HG03354 (cell line): ENCODE data around the gene TECTA.
"Not testable (repeated sequence)": the region's sequence is repeated elsewhere in the genome, so short reads cannot be mapped to it uniquely, and the experiment has no call there.

ENCODE experiments used
- ATAC-seq: cut with Tn5 transposase; IDR thresholded peaks from one replicate; pipeline ENCODE4 v1.9.1; 2021; ENCODE audit warnings: mild to moderate bottlenecking; ENCODE audit not compliant: unreplicated experiment, poor library complexity, severe bottlenecking

TECTA gene

DNA sequence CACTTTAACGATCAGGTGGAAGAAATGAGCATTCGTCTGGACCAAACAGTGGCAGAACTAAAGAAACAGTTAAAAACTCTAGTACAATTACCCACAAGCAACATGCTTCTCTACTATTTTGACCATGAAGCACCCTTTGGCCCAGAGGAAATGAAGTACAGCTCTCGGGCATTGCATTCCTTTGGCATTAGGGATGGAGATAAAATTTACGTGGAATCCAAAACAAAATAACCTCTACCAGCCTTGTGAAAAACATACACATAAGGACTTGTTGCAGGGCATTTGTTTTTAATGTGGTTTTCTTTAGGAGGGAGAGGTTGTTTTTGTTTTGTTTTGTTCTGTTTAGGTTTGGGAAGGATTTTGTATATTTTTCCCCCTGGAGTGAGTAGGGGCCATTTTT, 14.2 kb upstream of the TECTA start:
- ATAC-seq = no peak

GRCh38 chr11:121089566-121089965, 11.5 kb upstream of the TECTA start:
- no peak for ATAC-seq

DNA sequence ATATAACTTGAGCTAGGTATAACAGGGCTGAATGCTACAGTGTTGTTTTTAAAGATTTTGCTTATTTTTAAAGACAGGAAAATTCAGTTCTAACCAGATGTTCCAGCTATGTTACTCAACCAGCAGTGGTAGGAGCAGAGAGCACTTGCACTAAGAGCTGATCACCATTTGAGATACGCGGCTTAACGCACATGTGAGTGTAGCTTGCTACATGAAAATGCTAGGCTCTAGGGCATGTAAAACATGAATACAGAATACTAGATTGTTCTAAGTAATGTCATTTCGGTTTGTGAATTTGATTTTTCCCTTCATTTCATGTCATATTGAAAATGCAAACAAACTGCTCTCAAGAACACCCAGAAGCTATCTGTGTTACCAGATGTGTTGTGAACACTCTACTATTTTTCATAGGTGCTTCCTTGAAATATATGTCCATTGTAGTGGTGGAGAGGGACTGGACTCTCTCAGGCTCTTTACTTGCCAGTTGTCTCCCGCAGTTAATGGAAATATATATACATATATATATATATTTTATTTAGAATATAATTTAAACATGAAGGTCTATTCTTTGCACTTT, 10.8 kb upstream of the TECTA start:
- ATAC-seq = no peak

- no peak for ATAC-seq
Observed at GRCh38 chr11:121091492-121092152, 9.4 kb upstream of the TECTA start.

DNA sequence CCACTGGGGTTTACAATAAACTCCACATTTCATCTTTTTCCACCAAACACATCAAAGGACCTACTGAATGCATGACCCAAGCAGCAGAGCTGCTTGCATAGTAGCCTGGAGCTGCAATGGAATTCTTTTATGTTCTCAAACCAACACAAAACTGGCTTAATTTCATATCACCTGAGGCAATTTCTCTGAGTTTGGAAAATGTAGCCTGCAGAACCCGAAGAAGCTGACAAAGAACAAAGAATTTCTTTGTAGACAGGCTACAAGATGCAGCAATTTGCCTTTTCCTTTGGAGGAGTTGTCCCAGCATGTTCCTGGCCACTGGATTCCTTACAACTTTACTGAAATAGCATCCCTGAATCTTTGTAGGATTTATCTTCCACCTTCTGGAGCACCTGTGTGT, 5.5 kb upstream of the TECTA start:
- no peak for ATAC-seq

- no peak for ATAC-seq
Observed at GRCh38 chr11:121099364-121099763, 1.7 kb upstream of the TECTA start.

DNA sequence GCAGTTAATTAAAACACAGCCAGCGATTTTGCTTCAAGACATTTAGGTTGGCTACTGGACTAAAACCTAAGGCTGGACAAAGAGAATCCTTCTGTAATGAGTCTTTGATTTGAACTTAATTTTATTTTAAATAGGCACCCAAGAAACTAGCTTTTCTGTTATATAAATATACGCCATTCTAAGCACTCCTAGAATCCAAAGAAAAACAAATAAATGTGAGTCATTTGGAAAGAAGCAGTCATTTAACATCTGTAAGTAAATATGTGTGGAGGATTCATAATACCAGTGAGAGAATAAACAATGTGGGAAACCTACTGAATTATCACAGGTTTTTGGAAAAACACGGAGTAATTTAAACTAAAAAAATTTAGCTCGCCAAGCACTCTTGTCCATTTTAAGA, 1.2 kb upstream of the TECTA start:
- no peak for ATAC-seq

DNA sequence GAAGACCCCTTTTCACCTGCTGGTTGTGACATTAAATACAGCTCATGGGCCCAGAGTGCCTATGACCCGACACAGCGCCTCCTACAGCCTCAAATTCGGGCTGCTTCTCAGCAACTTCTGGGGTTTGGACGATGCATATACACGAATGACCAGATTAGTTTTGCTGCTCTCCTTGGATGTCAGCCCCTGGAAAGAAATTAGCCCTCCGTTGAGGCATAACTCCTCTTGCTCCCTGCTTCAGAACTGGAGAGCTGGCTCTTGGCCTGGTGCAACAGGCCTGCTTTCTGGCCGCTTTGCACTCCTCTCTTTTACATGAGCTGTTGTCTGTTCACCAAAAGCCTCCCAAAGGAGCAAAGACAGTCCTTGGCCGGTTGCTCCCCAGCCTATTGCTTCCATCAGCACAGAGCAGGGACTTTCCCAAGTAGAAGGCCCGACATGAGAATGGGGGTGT, 3.3 kb downstream of the TECTA start:
- no peak for ATAC-seq

GRCh38 chr11:121105063-121105480, 4.0 kb downstream of the TECTA start:
- ATAC-seq = no peak

- ATAC-seq = no peak
Observed at GRCh38 chr11:121105481-121106195, 4.6 kb downstream of the TECTA start.

- no peak for ATAC-seq
Observed at GRCh38 chr11:121106812-121107211, 5.8 kb downstream of the TECTA start.

- ATAC-seq = no peak
Observed at GRCh38 chr11:121108413-121108812, 7.4 kb downstream of the TECTA start.

- ATAC-seq = no peak
Observed at GRCh38 chr11:121109471-121109870, 8.4 kb downstream of the TECTA start.

GRCh38 chr11:121109916-121110586, 9.0 kb downstream of the TECTA start:
- ATAC-seq = no peak

DNA sequence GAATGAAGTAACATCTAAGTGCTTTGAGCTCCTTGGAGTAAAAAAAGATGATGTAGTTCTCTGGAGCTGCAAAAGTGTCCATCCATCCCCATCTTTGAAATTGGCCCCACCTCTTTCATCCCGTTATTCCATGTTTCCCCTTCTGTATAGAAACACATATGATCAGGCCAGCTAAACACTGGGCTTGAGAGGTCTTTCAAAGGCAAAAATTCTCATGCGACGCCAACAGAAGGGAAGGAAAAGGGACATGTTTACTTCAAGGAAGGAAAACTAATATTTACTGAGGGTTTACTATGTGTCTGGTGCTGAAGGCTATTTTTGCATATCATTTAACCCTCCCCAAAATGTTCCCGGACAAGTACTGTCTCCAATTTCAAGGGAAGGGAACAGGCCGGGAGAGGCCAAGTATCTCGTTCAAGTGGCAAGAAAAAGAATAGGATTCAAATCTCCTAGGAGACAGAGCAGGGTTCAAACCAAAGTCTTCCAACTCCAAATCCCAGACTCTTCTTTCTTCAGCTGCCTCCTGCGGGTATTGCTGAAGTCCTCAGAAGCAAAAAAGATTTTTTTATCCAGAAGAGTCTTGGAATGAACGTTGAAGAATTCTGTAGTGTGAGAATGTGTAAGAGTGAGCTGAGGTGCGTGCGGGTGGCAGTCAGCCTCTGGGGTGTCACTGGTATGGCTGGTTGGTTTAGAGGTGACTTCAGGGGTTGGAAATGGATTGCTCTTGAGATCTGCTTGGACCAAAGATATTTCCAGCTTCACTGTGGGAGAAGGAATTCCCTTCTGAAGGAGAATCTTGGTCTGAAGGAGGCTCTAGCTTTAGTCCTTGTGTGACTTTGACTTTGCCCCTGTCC, 10.1 kb downstream of the TECTA start:
- no peak for ATAC-seq

GRCh38 chr11:121112498-121113455, 11.7 kb downstream of the TECTA start:
- peak; percentile 72 for ATAC-seq

GRCh38 chr11:121113611-121114010, 12.6 kb downstream of the TECTA start:
- ATAC-seq = no peak

GRCh38 chr11:121115024-121115423, 14.0 kb downstream of the TECTA start:
- not testable (repeated sequence) for ATAC-seq

DNA sequence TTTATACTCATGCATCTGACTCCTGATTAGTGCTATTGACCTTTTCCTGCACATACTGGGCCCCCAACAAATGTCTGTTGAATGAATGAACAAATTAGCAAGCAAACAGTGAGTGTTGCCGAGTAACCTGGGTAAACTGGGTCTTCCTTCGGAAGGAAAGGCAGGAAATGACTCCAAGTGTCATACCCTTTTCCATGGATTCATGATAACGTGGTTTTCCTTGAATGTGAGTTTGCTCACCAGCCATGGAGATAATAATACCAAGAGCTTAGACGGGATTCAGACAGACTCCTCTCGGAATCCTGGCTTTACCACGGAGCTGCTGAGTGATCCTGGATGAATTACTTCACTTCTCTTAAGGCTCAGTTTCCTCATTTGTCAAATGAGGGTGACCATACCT, 16.7 kb downstream of the TECTA start:
- no peak for ATAC-seq
